Measurements from ENCODE around the gene SGMS1. TPM values are rescaled to one million over a fixed set of nuclear protein-coding genes. Genes with fewer than 3 reads are reported as not detected.

SGMS1 gene
- total RNA-seq, 1 experiment from 2014 or later: 24.7 TPM

DNA sequence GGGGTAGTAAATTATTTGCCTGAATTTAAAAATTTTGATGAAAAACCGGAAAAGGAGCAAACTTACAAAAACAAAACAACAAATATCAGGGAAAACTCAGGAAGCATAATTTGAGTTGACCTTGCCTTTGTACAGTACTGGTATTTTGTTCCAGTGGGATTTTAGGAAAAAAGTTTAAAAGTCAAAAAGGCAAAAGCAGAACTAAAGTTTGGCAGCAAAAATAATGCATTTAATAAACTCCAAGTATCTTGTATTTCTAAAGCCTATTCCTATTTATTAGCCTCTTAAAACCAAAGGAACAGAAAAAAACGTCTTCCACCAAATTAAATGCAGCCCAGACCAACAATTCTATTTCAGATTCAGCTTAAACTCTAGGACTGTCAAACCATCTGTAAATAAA lies 281.8 kb downstream of the SGMS1 start:
- H3K9me3 Mint-ChIP-seq (ENCODE audit: unreplicated experiment): peaks cover 8% of the 10 kb centered on the region
- TF ChIP-seq, protein P1, sequence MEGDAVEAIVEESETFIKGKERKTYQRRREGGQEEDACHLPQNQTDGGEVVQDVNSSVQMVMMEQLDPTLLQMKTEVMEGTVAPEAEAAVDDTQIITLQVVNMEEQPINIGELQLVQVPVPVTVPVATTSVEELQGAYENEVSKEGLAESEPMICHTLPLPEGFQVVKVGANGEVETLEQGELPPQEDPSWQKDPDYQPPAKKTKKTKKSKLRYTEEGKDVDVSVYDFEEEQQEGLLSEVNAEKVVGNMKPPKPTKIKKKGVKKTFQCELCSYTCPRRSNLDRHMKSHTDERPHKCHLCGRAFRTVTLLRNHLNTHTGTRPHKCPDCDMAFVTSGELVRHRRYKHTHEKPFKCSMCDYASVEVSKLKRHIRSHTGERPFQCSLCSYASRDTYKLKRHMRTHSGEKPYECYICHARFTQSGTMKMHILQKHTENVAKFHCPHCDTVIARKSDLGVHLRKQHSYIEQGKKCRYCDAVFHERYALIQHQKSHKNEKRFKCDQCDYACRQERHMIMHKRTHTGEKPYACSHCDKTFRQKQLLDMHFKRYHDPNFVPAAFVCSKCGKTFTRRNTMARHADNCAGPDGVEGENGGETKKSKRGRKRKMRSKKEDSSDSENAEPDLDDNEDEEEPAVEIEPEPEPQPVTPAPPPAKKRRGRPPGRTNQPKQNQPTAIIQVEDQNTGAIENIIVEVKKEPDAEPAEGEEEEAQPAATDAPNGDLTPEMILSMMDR (IDR thresholded peaks at IDR 0.05; ENCODE audit: unreplicated experiment): no peak
- BruUV-seq (replicated peaks): no TSS peak
- POLR2A ChIA-PET: interaction anchor here (1.3 kb wide), 1 partner anchor 53 kb away, joined by 4 read pairs; no protein-coding TSS in a partner anchor
- H3K27ac Mint-ChIP-seq (ENCODE audit: low read depth, unreplicated experiment): no peak overlapping the region
- peaks cover 19% of the 10 kb centered on the region for H3K36me3 Mint-ChIP-seq (ENCODE audit: insufficient read depth, unreplicated experiment)
- CTCF ChIA-PET: no interaction called here
- H3K4me3 Mint-ChIP-seq (ENCODE audit: unreplicated experiment): no peak overlapping the region
- no peak for DNase-seq (ENCODE audit: unreplicated experiment)
- no peaks in the 10 kb centered on the region for H3K4me1 Mint-ChIP-seq (ENCODE audit: insufficient read depth, unreplicated experiment)
- H3K27me3 Mint-ChIP-seq (ENCODE audit: insufficient read depth, unreplicated experiment): no peaks in the 10 kb centered on the region
- intact Hi-C loops (cut with micrococcal nuclease): no loop called here

DNA sequence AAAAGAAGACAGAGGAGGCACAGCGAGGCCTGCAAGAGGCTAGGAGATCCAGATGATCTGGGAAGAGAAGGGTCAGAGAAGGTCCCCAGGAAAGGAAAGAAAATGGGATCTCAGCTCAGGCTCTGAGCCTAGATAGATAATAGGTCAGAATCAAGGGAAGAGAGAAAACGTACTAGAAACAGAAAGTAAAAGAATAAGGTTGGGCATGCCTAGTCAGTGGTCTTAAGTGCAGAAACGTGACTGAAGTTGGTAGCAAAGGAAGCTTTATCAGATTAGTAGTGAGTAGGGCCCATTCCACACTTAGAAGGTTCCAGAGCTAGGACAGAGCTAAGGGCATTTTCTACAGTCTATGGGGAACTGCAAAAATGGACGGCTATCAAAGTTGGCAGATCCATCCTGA lies 287.6 kb downstream of the SGMS1 start:
- H3K27ac Mint-ChIP-seq (ENCODE audit: low read depth, unreplicated experiment): no peak overlapping the region

DNA sequence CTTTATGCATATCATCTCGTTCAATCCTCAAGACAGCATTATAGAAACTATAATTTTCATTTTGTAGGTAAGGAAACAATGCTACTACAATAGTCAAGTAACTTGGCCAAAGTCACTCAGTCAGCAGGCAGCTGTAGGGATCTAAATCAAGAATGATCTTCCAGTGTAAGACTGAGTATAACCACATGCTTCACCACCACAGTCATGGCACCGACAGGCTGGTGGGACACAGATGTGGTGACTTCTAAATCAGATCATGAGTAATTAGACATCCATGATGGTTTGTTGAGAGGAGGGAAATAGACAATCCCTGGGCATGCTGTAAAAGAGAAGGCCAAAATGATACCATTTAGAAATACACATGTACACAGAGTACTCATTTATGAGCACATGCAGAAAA lies 288.4 kb downstream of the SGMS1 start:
- Mint-ChIP-seq H3K27ac (ENCODE audit: low read depth, unreplicated experiment) (no peak overlapping the region), H3K4me1 (ENCODE audit: insufficient read depth, unreplicated experiment) (no peaks in the 10 kb centered on the region), H3K9me3 (ENCODE audit: unreplicated experiment) (peaks cover 8% of the 10 kb centered on the region), H3K27me3 (ENCODE audit: insufficient read depth, unreplicated experiment) (no peaks in the 10 kb centered on the region), H3K36me3 (ENCODE audit: insufficient read depth, unreplicated experiment) (peaks cover 18% of the 10 kb centered on the region), H3K4me3 (ENCODE audit: unreplicated experiment) (no peak overlapping the region)
- BruUV-seq (replicated peaks): no TSS peak
- ChIA-PET POLR2A (interaction anchor here (0.5 to 1.7 kb wide), 2 partner anchors 10 to 23 kb away, joined by 4 to 6 read pairs; no protein-coding TSS in a partner anchor), CTCF (no interaction called here)
- TF ChIP-seq, protein P1 (IDR thresholded peaks at IDR 0.05; ENCODE audit: unreplicated experiment): no peak
- no peak for DNase-seq (ENCODE audit: unreplicated experiment)
- intact Hi-C loops (cut with micrococcal nuclease): no loop called here

More for the DNA sequence above, 287.6 kb downstream of the SGMS1 start:
- H3K36me3 Mint-ChIP-seq (ENCODE audit: insufficient read depth, unreplicated experiment): peaks cover 18% of the 10 kb centered on the region
- ChIA-PET POLR2A (interaction anchor here (1.7 kb wide), 1 partner anchor 10 kb away, joined by 6 read pairs; no protein-coding TSS in a partner anchor), CTCF (no interaction called here)
- H3K4me3 Mint-ChIP-seq (ENCODE audit: unreplicated experiment): no peak overlapping the region
- no TSS peak for BruUV-seq (replicated peaks)
- H3K4me1 Mint-ChIP-seq (ENCODE audit: insufficient read depth, unreplicated experiment): no peaks in the 10 kb centered on the region
- peaks cover 8% of the 10 kb centered on the region for H3K9me3 Mint-ChIP-seq (ENCODE audit: unreplicated experiment)
- TF ChIP-seq, protein P1 (IDR thresholded peaks at IDR 0.05; ENCODE audit: unreplicated experiment): no peak
- H3K27me3 Mint-ChIP-seq (ENCODE audit: insufficient read depth, unreplicated experiment): no peaks in the 10 kb centered on the region
- intact Hi-C loops (cut with micrococcal nuclease): no loop called here
- no peak for DNase-seq (ENCODE audit: unreplicated experiment)

DNA sequence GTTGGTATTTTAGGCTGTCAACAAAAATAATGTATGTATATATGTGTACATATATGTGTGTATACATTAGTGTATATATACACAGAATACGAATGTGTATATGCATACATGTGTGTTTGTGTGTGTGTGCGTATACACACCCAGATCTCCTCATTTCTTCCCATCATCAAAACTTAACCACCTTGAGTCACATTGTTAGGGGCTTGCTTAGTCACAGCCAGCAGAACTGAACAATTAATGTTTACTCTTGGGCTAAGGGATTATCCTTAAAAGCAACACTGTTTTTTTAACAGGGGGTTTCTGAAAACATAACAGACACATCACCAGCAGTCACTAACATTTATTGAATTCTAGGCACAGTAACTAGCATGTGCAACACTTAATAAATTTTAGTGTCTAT lies 289.5 kb downstream of the SGMS1 start:
- Mint-ChIP-seq H3K36me3 (ENCODE audit: insufficient read depth, unreplicated experiment) (peaks cover 7% of the 10 kb centered on the region), H3K4me3 (ENCODE audit: unreplicated experiment) (no peak overlapping the region), H3K27ac (ENCODE audit: low read depth, unreplicated experiment) (no peak overlapping the region), H3K27me3 (ENCODE audit: insufficient read depth, unreplicated experiment) (no peaks in the 10 kb centered on the region), H3K4me1 (ENCODE audit: insufficient read depth, unreplicated experiment) (no peaks in the 10 kb centered on the region), H3K9me3 (ENCODE audit: unreplicated experiment) (peaks cover 3% of the 10 kb centered on the region)
- TF ChIP-seq, protein P1 (IDR thresholded peaks at IDR 0.05; ENCODE audit: unreplicated experiment): no peak
- BruUV-seq (replicated peaks): no TSS peak
- intact Hi-C loops (cut with micrococcal nuclease): no loop called here
- POLR2A ChIA-PET: no interaction called here
- no peak for DNase-seq (ENCODE audit: unreplicated experiment)
- CTCF ChIA-PET: no interaction called here

All from MCF 10A (cell line).